Measurements from ENCODE around the gene PEG3.

GRCh38 chr19:56858026-56858425 lies 17.5 kb upstream of the PEG3 start:
- TF ChIP-seq CTCF (IDR thresholded peaks at IDR 0.05), result no peak
- TF ChIP-seq ZFX (IDR thresholded peaks at IDR 0.05; ENCODE audit: borderline replicate concordance), result no peak

Measured in 22Rv1 (cell line).